Smooth muscle cell of the brain vasculature (primary cell): ENCODE data around the gene RBP3.

Experiments
- DNase-seq: peaks from one replicate; pipeline ENCODE4 v3.0.0-alpha.2; 2012; ENCODE audit warnings: low read depth, low spot score

The RBP3 gene

DNA sequence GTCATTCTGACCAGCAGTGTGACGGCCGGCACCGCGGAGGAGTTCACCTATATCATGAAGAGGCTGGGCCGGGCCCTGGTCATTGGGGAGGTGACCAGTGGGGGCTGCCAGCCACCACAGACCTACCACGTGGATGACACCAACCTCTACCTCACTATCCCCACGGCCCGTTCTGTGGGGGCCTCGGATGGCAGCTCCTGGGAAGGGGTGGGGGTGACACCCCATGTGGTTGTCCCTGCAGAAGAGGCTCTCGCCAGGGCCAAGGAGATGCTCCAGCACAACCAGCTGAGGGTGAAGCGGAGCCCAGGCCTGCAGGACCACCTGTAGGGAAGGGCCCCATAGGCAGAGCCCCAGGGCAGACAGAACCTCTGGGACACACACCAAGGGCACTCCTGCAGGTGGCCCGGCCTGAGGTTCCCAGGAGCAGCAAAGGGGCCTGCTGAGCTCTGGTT lies 9.0 kb downstream of the RBP3 start:
- DNase-seq: no peak

DNA sequence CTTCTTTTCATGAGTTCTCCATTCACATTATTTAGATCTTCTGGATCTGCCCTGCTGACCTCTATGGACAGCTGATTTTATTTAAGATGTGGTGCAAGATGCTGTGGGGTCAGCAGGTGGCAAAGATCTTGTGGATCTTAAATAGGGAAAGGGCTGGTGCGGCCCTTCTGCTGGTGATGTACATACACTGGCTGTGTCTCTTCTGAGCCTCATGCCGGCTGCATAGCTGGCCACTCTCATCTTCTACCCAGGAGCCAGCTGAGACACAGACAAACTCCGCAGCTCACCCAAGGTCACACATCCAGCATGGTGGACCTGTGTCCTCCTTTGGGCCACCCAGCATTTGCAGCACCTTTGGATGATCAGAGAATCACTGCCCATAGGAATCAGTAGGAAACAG lies 9.7 kb downstream of the RBP3 start:
- no peak for DNase-seq

DNA sequence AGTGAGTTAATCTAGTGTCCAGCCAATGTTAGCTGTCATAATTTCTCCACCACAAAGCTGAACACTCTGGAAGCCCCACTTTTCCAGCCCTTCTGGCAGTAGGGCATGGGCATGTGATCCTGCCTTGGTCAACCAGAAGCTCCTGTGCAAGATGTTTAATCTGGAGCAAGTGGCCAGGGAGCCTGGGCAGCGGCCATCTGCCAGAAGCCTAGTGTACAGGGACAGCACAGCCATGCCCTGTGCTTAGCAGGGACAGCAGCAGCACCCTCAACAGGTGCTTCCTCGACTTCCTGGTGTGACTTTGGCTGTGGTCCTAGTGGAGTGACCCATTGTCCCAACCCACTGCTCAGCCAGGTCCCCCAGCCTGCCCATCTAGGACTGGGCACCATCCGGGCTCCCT lies 10.3 kb downstream of the RBP3 start:
- DNase-seq: no peak

- DNase-seq: no peak
Measured at GRCh38 chr10:47359101-47359500, 10.9 kb downstream of the RBP3 start.

DNA sequence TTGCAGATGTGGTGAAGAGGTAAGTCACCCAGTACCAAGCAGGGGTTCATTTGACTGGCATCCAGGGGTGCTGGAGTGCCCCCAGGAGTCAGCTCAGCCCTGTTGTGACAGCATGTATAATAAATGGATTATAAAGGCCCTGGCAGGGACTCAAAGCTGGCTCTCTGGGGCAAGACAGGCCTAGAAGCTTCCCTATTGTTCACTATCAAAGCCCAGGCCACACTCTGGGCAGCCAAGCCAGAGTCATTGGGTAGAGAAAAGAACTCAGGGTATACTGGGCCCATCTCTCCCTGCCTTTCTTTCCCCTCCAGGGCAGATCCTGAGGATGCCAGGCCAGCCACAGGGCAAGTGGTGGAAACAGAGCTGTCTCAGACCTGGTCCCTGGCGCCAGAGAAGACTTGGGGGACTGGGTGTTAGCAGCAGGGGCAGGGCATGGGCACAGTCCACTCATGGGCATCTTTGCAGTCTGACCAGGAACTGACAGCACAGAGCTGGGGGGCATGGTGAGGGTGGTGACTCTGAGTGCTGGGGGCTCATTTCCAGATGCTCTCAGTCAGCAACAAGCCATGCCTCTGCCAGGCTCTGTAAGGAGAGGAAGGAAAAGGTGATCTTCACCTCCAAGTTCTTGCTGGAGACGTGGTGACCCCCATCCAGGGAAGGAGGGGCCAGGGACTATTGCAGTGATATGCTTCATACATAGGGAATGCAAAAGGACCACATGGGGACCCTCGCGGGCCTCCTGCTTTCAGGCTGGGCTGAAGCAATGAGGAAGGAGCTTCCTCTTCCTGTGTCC lies 11.7 kb downstream of the RBP3 start:
- DNase-seq: no peak

GRCh38 chr10:47360419-47361040 lies 12.4 kb downstream of the RBP3 start:
- DNase-seq: no peak

- no peak for DNase-seq
Measured at GRCh38 chr10:47361293-47361692, 13.1 kb downstream of the RBP3 start.

DNA sequence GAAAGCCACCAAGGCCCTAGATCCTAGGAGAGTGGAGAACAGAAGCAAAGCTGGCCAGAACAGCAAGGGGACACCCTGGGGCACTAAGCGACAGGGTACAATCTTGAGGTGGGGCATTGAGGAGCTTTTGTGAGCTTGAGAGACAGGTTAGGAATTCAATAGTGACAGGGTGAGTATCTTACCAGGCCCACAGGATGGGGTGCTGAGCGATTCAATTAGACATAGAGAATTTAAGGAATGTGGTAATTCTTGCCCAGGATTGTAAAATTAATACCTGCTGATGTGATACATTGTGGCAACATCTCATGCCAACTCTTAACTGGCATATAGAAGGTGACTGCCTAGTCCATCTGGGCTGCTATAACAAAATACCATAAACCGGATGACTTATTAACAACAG lies 14.0 kb downstream of the RBP3 start:
- DNase-seq: no peak

DNA sequence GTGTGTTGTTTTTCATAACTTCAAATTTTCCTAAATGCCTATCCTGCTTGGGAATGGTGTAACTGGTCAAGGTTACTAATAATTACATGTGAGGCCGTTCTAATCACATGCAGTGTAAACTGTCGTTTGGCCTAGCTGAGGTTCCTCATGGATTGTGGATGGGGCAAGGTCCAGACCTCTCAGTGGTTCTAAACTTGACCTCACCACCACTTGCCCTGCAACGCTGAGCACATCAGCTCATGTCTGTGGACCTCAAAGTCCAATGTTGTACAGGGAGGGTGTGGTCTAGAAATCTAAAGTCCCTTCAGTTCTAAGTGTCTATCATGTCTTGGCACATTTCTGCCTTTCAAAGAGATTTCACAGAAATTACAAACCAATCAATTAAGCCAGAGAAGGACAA lies 15.6 kb downstream of the RBP3 start:
- DNase-seq: no peak

GRCh38 chr10:47364366-47364765 lies 16.2 kb downstream of the RBP3 start:
- no peak for DNase-seq

DNA sequence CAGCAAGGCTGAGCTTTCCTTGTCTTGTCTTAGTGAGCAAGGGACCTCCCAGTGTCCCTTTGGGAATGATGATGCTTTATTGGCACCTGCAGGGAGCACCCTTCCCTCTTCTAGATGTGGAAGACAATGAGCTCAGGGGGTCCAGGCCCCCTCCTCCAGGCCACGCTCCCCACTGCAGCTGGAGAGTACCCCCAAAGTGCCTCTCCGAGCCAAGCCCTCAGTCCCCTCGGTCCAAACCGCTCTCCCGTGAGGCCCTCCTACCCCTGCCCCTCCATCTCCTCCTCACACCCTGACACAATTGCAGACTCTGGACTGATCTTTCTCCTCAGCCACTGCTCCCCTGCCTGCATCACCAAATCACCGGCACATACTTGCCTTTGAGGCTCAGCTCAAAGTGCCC lies 16.7 kb downstream of the RBP3 start:
- no peak for DNase-seq

GRCh38 chr10:47365431-47366180 lies 17.4 kb downstream of the RBP3 start:
- no peak for DNase-seq

DNA sequence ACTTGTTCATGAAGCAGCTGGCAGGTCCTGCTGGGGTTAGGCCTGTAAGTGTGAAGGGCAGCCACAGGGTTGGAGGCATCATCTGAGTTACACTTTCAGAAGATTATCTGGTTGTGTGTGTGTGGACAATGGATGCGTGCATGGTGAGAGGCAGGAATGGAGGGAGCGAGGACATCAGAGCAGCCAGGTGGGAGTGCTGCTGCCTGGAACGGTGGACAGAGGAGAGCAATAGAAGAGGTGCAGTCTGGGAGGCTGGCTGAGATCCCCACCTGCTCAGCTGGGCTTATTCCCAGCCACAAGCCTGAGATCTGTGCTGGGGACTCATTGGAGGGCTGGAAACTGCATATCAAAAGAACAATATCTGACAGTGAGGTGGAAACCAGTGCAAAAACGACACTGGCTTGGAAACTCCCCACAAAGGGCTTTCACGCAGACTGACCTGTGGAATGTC lies 18.0 kb downstream of the RBP3 start:
- DNase-seq: no peak

DNA sequence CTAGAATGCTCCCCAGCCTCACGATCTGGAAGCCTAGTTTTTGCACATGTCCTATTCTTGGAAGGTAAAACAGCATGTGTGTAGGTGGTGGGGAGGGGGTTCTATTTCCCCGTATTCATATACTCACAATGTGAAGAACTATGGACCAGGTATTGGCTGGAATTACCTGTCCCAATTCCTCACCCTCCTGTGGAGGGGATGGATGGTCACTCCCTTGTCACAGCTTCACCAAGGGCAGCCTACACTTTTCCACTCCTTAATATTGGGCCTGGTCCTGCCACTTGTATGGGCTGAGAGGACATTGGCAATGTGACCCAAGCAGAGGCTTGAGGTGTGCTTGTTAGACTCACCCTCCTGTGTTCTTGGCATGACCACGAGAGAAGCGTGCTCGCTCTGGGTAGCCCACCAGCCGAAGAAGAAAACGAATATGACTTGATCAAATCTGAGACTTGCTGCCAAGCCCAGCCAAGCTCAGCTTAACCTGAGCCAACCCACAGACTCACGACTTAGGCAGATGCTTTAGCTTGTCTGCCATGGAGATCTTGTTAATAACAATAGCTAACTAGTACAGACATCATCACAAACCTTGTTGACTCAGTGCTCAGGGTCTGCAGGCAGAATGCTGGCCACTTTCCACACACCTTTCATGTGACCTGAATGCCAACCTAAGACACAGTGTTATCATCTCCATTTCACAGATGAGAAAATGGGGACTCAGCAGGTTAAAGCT lies 18.7 kb downstream of the RBP3 start:
- DNase-seq: no peak

DNA sequence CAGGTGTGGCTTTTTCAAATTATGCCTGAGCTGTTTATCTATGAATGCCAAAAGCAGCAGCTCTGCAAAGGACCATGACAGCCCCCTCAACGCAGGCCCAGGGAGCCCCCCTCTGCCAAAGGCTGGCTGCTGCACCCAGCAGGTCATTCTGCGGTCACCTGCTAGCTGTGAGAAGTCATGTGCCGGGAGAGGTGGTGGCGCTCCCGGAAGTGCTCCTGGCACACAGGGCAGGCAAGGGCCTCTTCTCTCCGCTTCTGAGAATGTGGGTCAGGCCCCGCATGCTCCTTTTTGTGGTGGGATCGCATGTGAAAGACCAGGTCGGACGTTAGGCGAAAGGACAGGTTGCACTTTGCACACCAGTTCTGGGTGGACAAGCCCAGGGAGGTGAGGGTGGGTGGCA lies 19.5 kb downstream of the RBP3 start:
- DNase-seq: no peak

DNA sequence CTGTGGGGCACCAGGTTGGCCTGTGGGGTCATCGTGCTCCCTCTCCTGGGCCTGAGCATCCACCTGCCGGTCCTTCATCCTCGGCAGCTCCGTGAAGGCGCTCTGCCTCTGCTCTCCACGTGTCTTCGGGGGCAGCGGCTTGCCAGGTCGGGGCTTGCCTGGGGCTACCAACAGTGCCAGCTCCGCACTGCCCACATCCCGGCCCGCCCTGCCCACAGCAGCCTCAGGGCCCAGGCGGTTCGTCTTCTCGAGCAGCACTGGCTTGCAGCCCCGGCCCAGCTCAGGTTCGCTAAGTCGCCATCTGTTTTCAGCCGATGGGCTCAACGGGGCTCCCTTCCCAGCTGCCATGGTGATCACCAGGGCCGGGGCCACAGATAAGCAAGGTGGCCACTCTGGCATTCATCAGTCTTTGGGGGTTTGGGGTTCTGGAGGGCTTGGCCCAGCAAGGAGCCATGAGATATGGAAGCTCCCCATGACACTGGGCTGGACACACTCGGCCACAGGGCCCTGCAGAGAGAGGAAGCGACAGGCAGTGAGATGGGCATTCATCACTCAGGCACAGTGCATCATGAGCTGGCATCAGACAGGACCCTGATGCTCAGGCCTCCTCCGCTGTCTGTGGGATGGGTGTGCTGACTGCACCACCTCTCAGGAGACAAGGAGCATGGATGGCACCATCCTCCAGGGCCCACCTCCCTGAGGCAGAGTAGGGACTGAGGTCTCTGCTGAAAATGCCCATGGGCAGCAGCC lies 20.4 kb downstream of the RBP3 start:
- no peak for DNase-seq

GRCh38 chr10:47369251-47369894 lies 21.2 kb downstream of the RBP3 start:
- no peak for DNase-seq

GRCh38 chr10:47370015-47370767 lies 22.0 kb downstream of the RBP3 start:
- DNase-seq: no peak

DNA sequence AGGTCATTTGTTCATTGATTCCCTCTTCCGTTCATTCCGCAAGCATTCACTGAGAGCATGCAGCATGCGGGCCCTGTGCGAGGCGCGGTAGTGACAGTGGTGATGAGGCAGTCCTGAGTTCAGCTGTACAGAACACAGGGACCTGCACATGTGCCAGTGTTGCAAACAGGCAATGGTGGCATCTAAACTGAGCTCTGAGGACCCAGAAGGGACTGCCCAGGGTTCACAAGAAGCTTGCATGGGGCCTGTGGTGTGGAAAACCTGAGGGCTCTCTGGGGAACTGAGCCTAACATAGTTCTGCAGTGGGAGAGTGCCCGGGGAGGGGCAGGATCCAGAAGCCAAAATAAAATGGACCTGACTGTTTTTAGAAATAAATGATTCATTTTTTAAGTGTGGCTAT lies 22.7 kb downstream of the RBP3 start:
- DNase-seq: no peak
